ENCODE results near the gene KLRG1. TPM values are rescaled to one million over a fixed set of nuclear protein-coding genes. Genes with fewer than 3 reads are reported as not detected.

KLRG1 gene
- polyA plus RNA-seq, 3 donors, result 2.0 to 3.0 (median 2.8) TPM

GRCh38 chr12:9039397-9039977, 50.1 kb downstream of the KLRG1 start:
- DNase-seq (ENCODE audit: low read depth in 3 of 3, low spot score in 2 of 3), result peak; percentile 2 to 19 (median 12)

GRCh38 chr12:9040484-9041186, 51.3 kb downstream of the KLRG1 start:
- no peak for DNase-seq (ENCODE audit: low read depth in 3 of 3, low spot score in 2 of 3)

- DNase-seq (ENCODE audit: low read depth in 3 of 3, low spot score in 2 of 3), result no peak
Measured at GRCh38 chr12:9041321-9041720, 52.0 kb downstream of the KLRG1 start.

GRCh38 chr12:9043766-9044165, 54.4 kb downstream of the KLRG1 start:
- no peak for DNase-seq (ENCODE audit: low read depth in 3 of 3, low spot score in 2 of 3)

- no peak for DNase-seq (ENCODE audit: low read depth in 3 of 3, low spot score in 2 of 3)
Measured at GRCh38 chr12:9047105-9047504, 57.8 kb downstream of the KLRG1 start.

- DNase-seq (ENCODE audit: low read depth in 3 of 3, low spot score in 2 of 3), result no peak
Measured at GRCh38 chr12:9048930-9049329, 59.6 kb downstream of the KLRG1 start.

GRCh38 chr12:9049520-9050133, 60.3 kb downstream of the KLRG1 start:
- DNase-seq (ENCODE audit: low read depth in 3 of 3, low spot score in 2 of 3), result no peak

GRCh38 chr12:9050521-9051157, 61.3 kb downstream of the KLRG1 start:
- DNase-seq (ENCODE audit: low read depth in 3 of 3, low spot score in 2 of 3), result no peak

- DNase-seq (ENCODE audit: low read depth in 3 of 3, low spot score in 2 of 3), result no peak
Measured at GRCh38 chr12:9051158-9051550, 61.8 kb downstream of the KLRG1 start.

GRCh38 chr12:9052610-9053009, 63.3 kb downstream of the KLRG1 start:
- no peak for DNase-seq (ENCODE audit: low read depth in 3 of 3, low spot score in 2 of 3)

Other genes with a start within 250 kb of the KLRG1 start
- under 1 TPM; 0.11 to 0.17 (median 0.15) TPM for gene A2ML1, start 166.9 kb upstream of the KLRG1 start, polyA plus RNA-seq (ENCODE audit: insufficient read length in 3 of 3)
- 10 to 100 TPM; 61.1 to 71.4 (median 63.3) TPM for gene PHC1, start 75.0 kb upstream of the KLRG1 start, polyA plus RNA-seq (ENCODE audit: insufficient read length in 3 of 3)
- gene M6PR, start 39.9 kb upstream of the KLRG1 start, polyA plus RNA-seq (ENCODE audit: insufficient read length in 3 of 3), result 100 to 1,000 TPM; 228 to 237 (median 229) TPM
- gene A2M, start 126.4 kb downstream of the KLRG1 start, polyA plus RNA-seq (ENCODE audit: insufficient read length in 3 of 3), result 100 to 1,000 TPM; 259 to 265 (median 260) TPM
- gene PZP, start 218.8 kb downstream of the KLRG1 start, polyA plus RNA-seq (ENCODE audit: insufficient read length in 3 of 3), result under 1 TPM; 0.47 to 0.68 (median 0.60) TPM